HepG2 (cell line): ENCODE results near the gene IMPDH1. TPM values are rescaled to one million over a fixed set of nuclear protein-coding genes. Genes with fewer than 3 reads are reported as not detected.

Source experiments
- ATAC-seq: fragments of 200-7000 bp; cut with Tn5 transposase; 3 replicates; pipeline ENCODE4 v1.9.1; 2020; ENCODE audit warnings: mild to moderate bottlenecking, moderate library complexity
- BruUV-seq: library from RNA; stranded (reverse); fragments of 400-500 nt; replicated peaks from 2 replicates; lab custom pipeline; 2021; lab: Mats Ljungman, UMichigan
- CTCF ChIA-PET: fragments of 300-600 bp; formaldehyde crosslinking; extraction: SDS; loops from one replicate; lab custom pipeline; 2021; ENCODE audit warnings: low total read pairs, inconsistent platforms, low intra/inter-chr PET ratio; lab: Yijun Ruan, JAX
- POLR2A ChIA-PET: fragments of 350-600 bp; sonication (Branson Sonifier 250); formaldehyde crosslinking; loops from one replicate; lab custom pipeline; 2020; ENCODE audit warnings: antibody characterized with exemption, inconsistent platforms; lab: Yijun Ruan, JAX
- DNase-seq: peaks from one replicate; pipeline ENCODE4 v3.0.0-alpha.2; 2015; ENCODE audit warnings: low spot score
- FAIRE-seq: peaks from 3 replicates; lab custom pipeline; 2011; peaks lifted over from hg19 to GRCh38; lab: Jason Lieb, UNC
- H2AFZ ChIP-seq: one replicate; pipeline ENCODE4 v1.6.1; 2011; ENCODE audit warnings: low read length, inconsistent platforms
- H3K27ac ChIP-seq: fragments of 300-600 bp; 3 replicates; pipeline ENCODE4 v1.8.0; 2011; ENCODE audit warnings: mixed run types, mild to moderate bottlenecking, mixed read lengths, low read length, inconsistent platforms; ENCODE audit not compliant: insufficient read depth; ENCODE audit errors: extremely low read length
- H3K27me3 ChIP-seq, 2 experiments: fragments of 200-600 bp in 1 of 2; 2 replicates in 1 of 2; 3 replicates in 1 of 2; pipeline versions ENCODE4 v1.6.0 to v1.8.0; 2011; ENCODE audit warnings: low read length in 2 of 2, mild to moderate bottlenecking in 2 of 2, moderate library complexity in 2 of 2, inconsistent platforms in 1 of 2; ENCODE audit not compliant: insufficient read depth in 2 of 2, control insufficient read depth in 1 of 2
- H3K36me3 ChIP-seq, 2 experiments: fragments of 200-600 bp in 1 of 2; replicated peaks in 1 of 2; 2 replicates in 1 of 2; 3 replicates in 1 of 2; pipeline versions ENCODE4 v1.5.1 to v1.8.0; 2011; ENCODE audit warnings: low read length in 2 of 2, inconsistent platforms in 1 of 2; ENCODE audit not compliant: insufficient read depth in 2 of 2, control insufficient read depth in 1 of 2
- H3K4me1 ChIP-seq: 2 replicates; pipeline ENCODE4 v1.5.1; 2012; ENCODE audit warnings: low read length, inconsistent platforms; ENCODE audit not compliant: insufficient read depth
- H3K4me2 ChIP-seq: 2 replicates; pipeline ENCODE4 v1.6.0; 2011; ENCODE audit warnings: low read depth, low read length, inconsistent platforms
- H3K4me3 ChIP-seq, 3 experiments: fragments of 200-600 bp in 1 of 3; sonication (generic), shearing (Covaris generic) in 1 of 3; replicated peaks in 1 of 3; 2 replicates each; pipeline ENCODE4 v1.5.1; 2011 to 2016; ENCODE audit warnings: low read length in 3 of 3, inconsistent platforms in 2 of 3, low read depth in 2 of 3, mild to moderate bottlenecking in 2 of 3, control low read depth in 1 of 3, mixed read lengths in 1 of 3; ENCODE audit not compliant: insufficient read depth in 1 of 3
- H3K79me2 ChIP-seq: one replicate; pipeline ENCODE4 v1.6.1; 2011; ENCODE audit warnings: low read length, inconsistent platforms; ENCODE audit not compliant: insufficient read depth
- H3K9ac ChIP-seq: 2 replicates; pipeline ENCODE4 v1.6.0; 2011; ENCODE audit warnings: mild to moderate bottlenecking, low read depth, low read length, inconsistent platforms; ENCODE audit not compliant: insufficient read depth
- H3K9me3 ChIP-seq: 2 replicates; pipeline ENCODE4 v1.5.1; 2012; ENCODE audit warnings: mild to moderate bottlenecking, low read length
- H4K20me1 ChIP-seq: 2 replicates; pipeline ENCODE4 v1.6.0; 2011; ENCODE audit warnings: inconsistent platforms, mild to moderate bottlenecking, low read length, moderate library complexity; ENCODE audit not compliant: insufficient read depth
- AHR ChIP-seq: IDR thresholded peaks from 2 replicates; pipeline ENCODE4 v1.6.1; 2018; ENCODE audit warnings: missing genetic modification reagents, missing compliant biosample characterization
- BHLHE40 ChIP-seq: IDR thresholded peaks from 2 replicates; pipeline ENCODE4 v1.6.1; 2011; ENCODE audit warnings: low read length, improper control_type of control experiment
- EEA1 ChIP-seq: sonication (generic); formaldehyde crosslinking; IDR thresholded peaks from 2 replicates; pipeline ENCODE4 v1.5.1; 2020; ENCODE audit warnings: mild to moderate bottlenecking, missing genetic modification reagents, borderline replicate concordance
- KDM5A ChIP-seq: fragments of 200-600 bp; sonication (generic); IDR thresholded peaks from 2 replicates; pipeline ENCODE4 v1.7.0; 2018; ENCODE audit warnings: antibody characterized with exemption, mild to moderate bottlenecking, low read length, borderline replicate concordance
- SNAI1 ChIP-seq: sonication (generic); formaldehyde crosslinking; IDR thresholded peaks from 2 replicates; pipeline ENCODE4 v1.5.0; 2020; ENCODE audit warnings: mild to moderate bottlenecking, missing genetic modification reagents, borderline replicate concordance
- THAP7 ChIP-seq: sonication (generic); formaldehyde crosslinking; IDR thresholded peaks from 2 replicates; pipeline ENCODE4 v1.8.1; 2023; ENCODE audit warnings: mild to moderate bottlenecking, missing genetic modification reagents
- TRIM22 ChIP-seq: fragments of 450-650 bp; IDR thresholded peaks from 2 replicates; pipeline ENCODE4 v1.6.1; 2017
- ZNF44 ChIP-seq: sonication (generic); formaldehyde crosslinking; IDR thresholded peaks from 2 replicates; pipeline ENCODE4 v1.5.1; 2020; ENCODE audit warnings: mild to moderate bottlenecking, missing genetic modification reagents
- WGBS: methylation state at CpG from one replicate; pipeline ENCODE4 v1.1.6; 2017; ENCODE audit warnings: low lambda C conversion rate; 5-methylcytosine and 5-hydroxymethylcytosine counted together
- in situ Hi-C: cut with HindIII; loops from 2 replicates; pipeline ENCODE4 v1.10.0; 2017; ENCODE audit warnings: low pct_unique_long_range_greater_than_20kb; ENCODE audit not compliant: extremely low pct_ligation_motif_present
- intact Hi-C: fragments of 100-400 bp; cut with micrococcal nuclease; formaldehyde crosslinking; loops from one replicate; pipeline ENCODE4 v1.10.0; 2022; ENCODE audit not compliant: unreplicated experiment
- polyA plus RNA-seq, 8 experiments: library from polyadenylated mRNA; depleted of rRNA in 3 of 8; stranded (reverse) in 7 of 8; unstranded in 1 of 8; fragments of >200 nt; fragmentation: Illumina TruSeq in 4 of 8; extraction: Trizol in 4 of 8; gene quantifications; 2 replicates each; pipeline versions ENCODE4 v1.2.1 to v1.2.3, GENCODE V29; 2011 to 2016; ENCODE audit warnings: low read depth in 4 of 8, missing spikeins in 1 of 8, mixed read lengths in 1 of 8; ENCODE audit not compliant: insufficient read depth in 1 of 8
- total RNA-seq, 5 experiments: library from RNA; depleted of rRNA; stranded (reverse); fragments of >200 nt; fragmentation: Illumina TruSeq; extraction: Trizol; gene quantifications; 2 replicates each; pipeline ENCODE4 v1.2.3, GENCODE V29; 2016; ENCODE audit warnings: low read depth in 1 of 5
- TF ChIP-seq, protein P1 (sequence below): sonication (generic); formaldehyde crosslinking; IDR thresholded peaks from 2 replicates; pipeline ENCODE4 v1.8.0; 2022; ENCODE audit warnings: mild to moderate bottlenecking, missing genetic modification reagents, moderate library complexity

IMPDH1 gene
- total and polyA plus RNA-seq, 2 of the 13 experiments (the other 11 are each of a cell fraction or from before 2014, with no cell fraction given): 22.8 to 34.0 TPM

GRCh38 chr7:128400566-128400965, 9.2 kb downstream of the IMPDH1 start:
- no peak overlapping the region for H3K9ac ChIP-seq
- WGBS: 89% methylated on average over 5 of the region's 5 CpGs
- no peak overlapping the region for H2AFZ ChIP-seq
- no peaks in the 10 kb centered on the region for H3K9me3 ChIP-seq
- FAIRE-seq (no peak), ATAC-seq (no peak), DNase-seq (no peak)
- H3K36me3 ChIP-seq: peaks cover 10 to 33% of the 10 kb centered on the region in 2 experiments; a peak in 4 of 5 replicates
- no peak overlapping the region for H3K27ac ChIP-seq
- H3K4me1 ChIP-seq: peaks cover 41% of the 10 kb centered on the region
- no peaks in the 10 kb centered on the region for H3K27me3 ChIP-seq
- no peaks in the 10 kb centered on the region; the same call in 1 of the 2 replicates for H4K20me1 ChIP-seq
- intact Hi-C loops (no loop called here), in situ Hi-C loops (no loop called here)
- H3K79me2 ChIP-seq: no peaks in the 10 kb centered on the region
- BruUV-seq: no TSS peak
- POLR2A ChIA-PET: no interaction called here
- no peak overlapping the region for H3K4me2 ChIP-seq
- no peak for TF ChIP-seq AHR
- TF ChIP-seq SNAI1 (CRISPR knock-in tag): no peak
- no peak for TF ChIP-seq TRIM22
- TF ChIP-seq THAP7 (CRISPR knock-in tag): no peak
- TF ChIP-seq EEA1: no peak
- TF ChIP-seq KDM5A: no peak
- no peak for TF ChIP-seq ZNF44
- TF ChIP-seq BHLHE40: no peak
- TF ChIP-seq, protein P1, sequence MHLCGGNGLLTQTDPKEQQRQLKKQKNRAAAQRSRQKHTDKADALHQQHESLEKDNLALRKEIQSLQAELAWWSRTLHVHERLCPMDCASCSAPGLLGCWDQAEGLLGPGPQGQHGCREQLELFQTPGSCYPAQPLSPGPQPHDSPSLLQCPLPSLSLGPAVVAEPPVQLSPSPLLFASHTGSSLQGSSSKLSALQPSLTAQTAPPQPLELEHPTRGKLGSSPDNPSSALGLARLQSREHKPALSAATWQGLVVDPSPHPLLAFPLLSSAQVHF: no peak
- no peak overlapping the region for H3K4me3 ChIP-seq
- CTCF ChIA-PET: interaction anchor here (3.6 kb wide), 1 partner anchor 25 kb away, joined by 48 read pairs; no protein-coding TSS in a partner anchor
